OCI-LY7 (cell line): ENCODE measurements around the gene GRK6. TPM values are rescaled to one million over a fixed set of nuclear protein-coding genes. Genes with fewer than 3 reads are reported as not detected.

Experiments
- BruUV-seq: library from RNA; stranded (reverse); fragments of 400-500 nt; replicated peaks from 2 replicates; lab custom pipeline; 2021; lab: Mats Ljungman, UMichigan
- CTCF ChIA-PET: fragments of 300-600 bp; sonication (Branson Sonifier 250); formaldehyde crosslinking; loops from one replicate; lab custom pipeline; 2022; ENCODE audit warnings: antibody characterized with exemption; ENCODE audit not compliant: unreplicated experiment; lab: Charles Lee
- POLR2A ChIA-PET: fragments of 300-600 bp; sonication (Branson Sonifier 250); formaldehyde crosslinking; loops from one replicate; lab custom pipeline; 2022; ENCODE audit warnings: antibody characterized with exemption; lab: Charles Lee
- DNase-seq: peaks from one replicate; pipeline ENCODE4 v3.0.0-alpha.2; 2015; ENCODE audit warnings: low spot score
- H2AFZ ChIP-seq: fragments of 200-600 bp; sonication (generic), shearing (Covaris generic); 2 replicates; pipeline ENCODE4 v1.6.1; 2014; ENCODE audit warnings: mild to moderate bottlenecking, antibody characterized with exemption, low read length, moderate library complexity
- H3K27ac ChIP-seq: fragments of 200-600 bp; sonication (generic); 2 replicates; pipeline ENCODE4 v1.5.1; 2014; ENCODE audit warnings: mixed run types, low read depth, mild to moderate bottlenecking, moderate library complexity, low read length, inconsistent platforms; ENCODE audit not compliant: poor library complexity, severe bottlenecking
- H3K36me3 ChIP-seq: fragments of 200-600 bp; sonication (generic); 2 replicates; pipeline ENCODE4 v1.6.1; 2014; ENCODE audit warnings: mild to moderate bottlenecking, antibody characterized with exemption, low read length, moderate library complexity, mixed read lengths; ENCODE audit not compliant: insufficient read depth
- H3K4me1 ChIP-seq: fragments of 200-600 bp; sonication (generic); 2 replicates; pipeline ENCODE4 v1.5.1; 2014; ENCODE audit warnings: mild to moderate bottlenecking, low read length; ENCODE audit not compliant: insufficient read depth, poor library complexity, severe bottlenecking
- H3K4me2 ChIP-seq: fragments of 200-600 bp; sonication (generic); 2 replicates; pipeline ENCODE4 v1.6.1; 2014; ENCODE audit warnings: mild to moderate bottlenecking, low read length
- H3K4me3 ChIP-seq: fragments of 200-600 bp; sonication (generic); 2 replicates; pipeline ENCODE4 v1.5.1; 2014; ENCODE audit warnings: mild to moderate bottlenecking, low read depth, low read length; ENCODE audit not compliant: poor library complexity, severe bottlenecking
- H3K79me2 ChIP-seq: fragments of 200-600 bp; sonication (generic); 2 replicates; pipeline ENCODE4 v1.6.1; 2016; ENCODE audit warnings: low read depth, mild to moderate bottlenecking, low read length, moderate library complexity, mixed read lengths; ENCODE audit not compliant: insufficient read depth
- H3K9me2 ChIP-seq: fragments of 200-600 bp; sonication (generic); 2 replicates; pipeline ENCODE4 v1.6.1; 2016; ENCODE audit warnings: mild to moderate bottlenecking, low read length, mixed read lengths; ENCODE audit not compliant: insufficient read depth
- H3K9me3 ChIP-seq: fragments of 200-600 bp; sonication (generic); 2 replicates; pipeline ENCODE4 v1.6.1; 2014; ENCODE audit warnings: mild to moderate bottlenecking, mixed run types, low read length, mixed read lengths
- H4K20me1 ChIP-seq: fragments of 200-600 bp; sonication (generic); 2 replicates; pipeline ENCODE4 v1.6.1; 2014; ENCODE audit warnings: mild to moderate bottlenecking, antibody characterized with exemption, low read length, moderate library complexity, mixed read lengths; ENCODE audit not compliant: insufficient read depth
- CTCF ChIP-seq: fragments of 200-600 bp; sonication (generic); conservative IDR thresholded peaks from 2 replicates; pipeline ENCODE4 v1.5.1; 2014; ENCODE audit warnings: mild to moderate bottlenecking, antibody characterized with exemption, low read length, moderate library complexity, mixed read lengths
- EZH2phosphoT487 ChIP-seq: fragments of 200-600 bp; sonication (generic); IDR thresholded peaks from 2 replicates; pipeline ENCODE4 v1.6.1; 2018; ENCODE audit warnings: low read depth, borderline replicate concordance, mild to moderate bottlenecking, mixed run types, antibody characterized with exemption, low read length, moderate library complexity, mixed read lengths
- intact Hi-C: fragments of 100-400 bp; cut with micrococcal nuclease; formaldehyde crosslinking; loops from one replicate; pipeline ENCODE4 v1.10.0; 2022; ENCODE audit not compliant: unreplicated experiment
- total RNA-seq, 2 experiments: library from RNA; depleted of rRNA in 1 of 2; stranded (reverse); fragments of >200 nt in 1 of 2; shearing (Covaris generic) in 1 of 2; gene quantifications; 2 replicates each; pipeline ENCODE4 v1.2.3, GENCODE V29; 2014 to 2022

Gene GRK6
- total RNA-seq, 2 experiments from 2014 or later = 46.2 to 99.4 TPM

- peak; percentile 25 for DNase-seq
- no peak for TF ChIP-seq EZH2phosphoT487
- TF ChIP-seq CTCF = no peak
- Histone ChIP-seq H2AFZ (no peak overlapping the region), H3K9me3 (no peaks in the 10 kb centered on the region), H3K4me3 (no peak overlapping the region), H3K27ac (no peak overlapping the region), H3K4me2 (no peak overlapping the region), H3K36me3 (peaks cover 40% of the 10 kb centered on the region), H4K20me1 (no peaks in the 10 kb centered on the region), H3K9me2 (no peaks in the 10 kb centered on the region), H3K4me1 (peaks cover 34% of the 10 kb centered on the region), H3K79me2 (no peaks in the 10 kb centered on the region)
- BruUV-seq = no TSS peak
- CTCF ChIA-PET = no interaction called here
- intact Hi-C loops = no loop called here
- POLR2A ChIA-PET = interaction anchor here (0.7 kb wide), 1 partner anchor 16 kb away, joined by 3 read pairs; no protein-coding TSS in a partner anchor
These were observed 16.9 kb downstream of the GRK6 start for GRCh38 chr5:177443144-177443983.

GRCh38 chr5:177444106-177445051 is 17.9 kb downstream of the GRK6 start:
- Histone ChIP-seq H3K36me3 (peaks cover 33% of the 10 kb centered on the region), H3K4me1 (peaks cover 44% of the 10 kb centered on the region), H4K20me1 (0 out of 2 replicates have a peak, but pooled peaks cover 9% of the 10 kb centered on the region), H3K9me2 (no peaks in the 10 kb centered on the region), H2AFZ (no peak overlapping the region), H3K4me3 (no peak overlapping the region), H3K79me2 (no peaks in the 10 kb centered on the region), H3K4me2 (no peak overlapping the region), H3K9me3 (no peaks in the 10 kb centered on the region), H3K27ac (no peak overlapping the region)
- intact Hi-C loops = loop anchor here (2.0 kb wide), 1 partner anchor 14 kb away; no protein-coding TSS in a partner anchor
- ChIA-PET POLR2A (interaction anchor here (0.5 to 1.8 kb wide), 6 partner anchors 11 to 92 kb away, joined by 3 to 10 read pairs (median 4); partner anchors contain the start of gene GRK6), CTCF (interaction anchor here (0.6 to 0.7 kb wide), 3 partner anchors 18 to 78 kb away, joined by 3 to 6 read pairs (median 3); no protein-coding TSS in a partner anchor)
- DNase-seq = peak; percentile 20
- no TSS peak for BruUV-seq
- TF ChIP-seq EZH2phosphoT487 = no peak
- TF ChIP-seq CTCF = no peak
